ENCODE data around the gene KCNMB2. TPM values are rescaled to one million over a fixed set of nuclear protein-coding genes. Genes with fewer than 3 reads are reported as not detected.

KCNMB2 gene
- total RNA-seq, 3 donors from 2014 or later: 0.19 to 1.3 TPM; not detected in 1

DNA sequence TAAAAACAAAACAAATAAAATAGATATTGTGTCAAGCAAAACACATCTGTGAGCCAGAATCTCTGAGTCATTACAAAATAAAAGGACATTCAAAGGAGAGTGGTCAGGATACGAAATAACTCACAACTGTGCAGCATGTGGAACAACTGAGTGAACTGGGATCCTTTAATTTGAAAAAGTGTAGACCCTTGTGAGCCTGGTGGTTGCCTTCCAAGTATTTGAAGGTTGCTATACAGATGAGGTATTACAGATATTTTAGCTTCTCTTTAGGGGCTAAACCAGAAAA, 26.7 kb downstream of the KCNMB2 start:
- no peaks in the 10 kb centered on the region for H3K9me3 ChIP-seq
- H3K4me3 ChIP-seq: no peak overlapping the region
- no peaks in the 10 kb centered on the region for H3K36me3 ChIP-seq (ENCODE audit: low read depth)
- H3K4me1 ChIP-seq (ENCODE audit: low read depth): no peaks in the 10 kb centered on the region
- TF ChIP-seq, protein P1, sequence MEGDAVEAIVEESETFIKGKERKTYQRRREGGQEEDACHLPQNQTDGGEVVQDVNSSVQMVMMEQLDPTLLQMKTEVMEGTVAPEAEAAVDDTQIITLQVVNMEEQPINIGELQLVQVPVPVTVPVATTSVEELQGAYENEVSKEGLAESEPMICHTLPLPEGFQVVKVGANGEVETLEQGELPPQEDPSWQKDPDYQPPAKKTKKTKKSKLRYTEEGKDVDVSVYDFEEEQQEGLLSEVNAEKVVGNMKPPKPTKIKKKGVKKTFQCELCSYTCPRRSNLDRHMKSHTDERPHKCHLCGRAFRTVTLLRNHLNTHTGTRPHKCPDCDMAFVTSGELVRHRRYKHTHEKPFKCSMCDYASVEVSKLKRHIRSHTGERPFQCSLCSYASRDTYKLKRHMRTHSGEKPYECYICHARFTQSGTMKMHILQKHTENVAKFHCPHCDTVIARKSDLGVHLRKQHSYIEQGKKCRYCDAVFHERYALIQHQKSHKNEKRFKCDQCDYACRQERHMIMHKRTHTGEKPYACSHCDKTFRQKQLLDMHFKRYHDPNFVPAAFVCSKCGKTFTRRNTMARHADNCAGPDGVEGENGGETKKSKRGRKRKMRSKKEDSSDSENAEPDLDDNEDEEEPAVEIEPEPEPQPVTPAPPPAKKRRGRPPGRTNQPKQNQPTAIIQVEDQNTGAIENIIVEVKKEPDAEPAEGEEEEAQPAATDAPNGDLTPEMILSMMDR (IDR thresholded peaks at IDR 0.05): no peak
- DNase-seq (no peak), ATAC-seq (no peak)
- intact Hi-C loops (cut with DNase I, micrococcal nuclease): no loop called here

DNA sequence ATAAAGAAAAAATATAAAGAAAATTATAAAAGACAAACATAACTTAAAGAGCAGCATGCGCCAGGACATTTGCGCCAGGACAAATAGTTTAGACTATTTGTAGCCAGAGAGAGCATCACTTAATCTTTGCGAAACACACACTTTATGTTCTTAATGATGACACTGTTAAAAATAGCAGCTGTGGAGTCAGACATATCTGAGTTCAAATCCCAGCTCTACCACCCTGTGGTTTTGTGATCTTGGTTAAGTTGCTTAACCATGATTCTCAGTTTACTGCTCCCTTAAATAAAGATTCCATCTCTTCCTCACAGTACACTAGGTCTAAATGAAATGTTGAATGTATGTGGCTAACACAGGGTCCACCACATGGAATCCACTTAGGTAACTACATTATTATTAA, 31.4 kb downstream of the KCNMB2 start:
- TF ChIP-seq, protein P1 (IDR thresholded peaks at IDR 0.05): no peak
- Histone ChIP-seq H3K4me3 (no peak overlapping the region), H3K4me1 (ENCODE audit: low read depth) (no peaks in the 10 kb centered on the region), H3K9me3 (no peaks in the 10 kb centered on the region), H3K36me3 (ENCODE audit: low read depth) (no peaks in the 10 kb centered on the region)
- ATAC-seq (no peak), DNase-seq (no peak)
- intact Hi-C loops (cut with DNase I, micrococcal nuclease): no loop called here

DNA sequence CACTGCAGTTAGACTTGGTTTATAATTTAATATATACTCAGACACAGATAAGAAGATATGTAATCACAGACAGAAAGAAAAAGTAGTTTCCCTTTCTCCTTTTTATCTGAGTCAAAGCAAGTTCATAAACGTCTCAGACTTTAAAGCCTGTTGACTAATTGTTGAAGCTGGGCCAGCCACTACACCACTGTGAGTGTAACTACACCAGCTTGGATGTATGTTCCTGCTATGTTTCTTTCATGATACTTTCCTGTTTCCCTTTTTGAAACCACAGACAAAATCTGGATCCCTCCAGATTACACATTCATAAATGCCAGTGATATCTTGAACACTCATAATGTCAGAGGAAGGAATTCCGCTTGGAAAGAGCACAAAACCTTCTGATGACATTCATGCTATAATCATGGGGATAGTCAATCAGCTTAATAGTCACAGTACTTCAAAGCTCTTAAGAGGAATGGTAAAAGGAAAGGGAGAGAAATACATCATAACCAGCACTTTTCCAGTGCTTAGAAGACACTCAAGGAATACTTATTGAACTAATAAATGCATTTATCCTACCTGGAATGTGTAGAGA, 32.0 kb downstream of the KCNMB2 start:
- no peak for ATAC-seq
- intact Hi-C loops (cut with DNase I, micrococcal nuclease): no loop called here
- Histone ChIP-seq H3K4me1 (ENCODE audit: low read depth) (no peaks in the 10 kb centered on the region), H3K4me3 (no peak overlapping the region), H3K9me3 (no peaks in the 10 kb centered on the region), H3K36me3 (ENCODE audit: low read depth) (no peaks in the 10 kb centered on the region)
- no peak for DNase-seq
- TF ChIP-seq, protein P1 (IDR thresholded peaks at IDR 0.05): no peak

DNA sequence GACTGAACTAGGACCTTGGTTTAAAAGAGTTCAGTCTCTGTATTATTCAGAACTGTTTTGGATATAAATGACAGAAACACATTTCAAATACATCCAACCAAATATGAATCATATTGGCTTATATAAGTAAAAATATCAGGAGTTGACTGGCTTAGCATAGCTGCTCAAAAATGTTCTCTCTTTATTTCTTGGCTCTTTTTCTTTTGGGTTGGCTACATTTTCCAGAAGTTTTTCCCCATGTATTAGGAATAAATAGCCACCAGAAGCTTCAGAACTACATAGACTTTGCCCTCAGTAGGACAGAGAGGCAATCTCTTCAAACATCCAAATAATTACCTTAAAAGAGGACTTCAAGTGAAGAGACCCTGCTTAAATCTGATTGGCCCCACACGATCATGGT, 32.7 kb downstream of the KCNMB2 start:
- intact Hi-C loops (cut with DNase I, micrococcal nuclease): no loop called here
- DNase-seq: no peak
- Histone ChIP-seq H3K36me3 (ENCODE audit: low read depth) (no peaks in the 10 kb centered on the region), H3K4me3 (no peak overlapping the region), H3K9me3 (no peaks in the 10 kb centered on the region), H3K4me1 (ENCODE audit: low read depth) (no peaks in the 10 kb centered on the region)
- TF ChIP-seq, protein P1 (IDR thresholded peaks at IDR 0.05): no peak
- no peak for ATAC-seq

- TF ChIP-seq, protein P1 (IDR thresholded peaks at IDR 0.05): no peak
- no peaks in the 10 kb centered on the region for H3K36me3 ChIP-seq (ENCODE audit: low read depth)
- no peaks in the 10 kb centered on the region for H3K4me1 ChIP-seq (ENCODE audit: low read depth)
- ATAC-seq (no peak), DNase-seq (no peak)
- no peak overlapping the region for H3K4me3 ChIP-seq
- no peaks in the 10 kb centered on the region for H3K9me3 ChIP-seq
- intact Hi-C loops (cut with DNase I, micrococcal nuclease): no loop called here
Measured at GRCh38 chr3:178569826-178570225, 33.6 kb downstream of the KCNMB2 start.

DNA sequence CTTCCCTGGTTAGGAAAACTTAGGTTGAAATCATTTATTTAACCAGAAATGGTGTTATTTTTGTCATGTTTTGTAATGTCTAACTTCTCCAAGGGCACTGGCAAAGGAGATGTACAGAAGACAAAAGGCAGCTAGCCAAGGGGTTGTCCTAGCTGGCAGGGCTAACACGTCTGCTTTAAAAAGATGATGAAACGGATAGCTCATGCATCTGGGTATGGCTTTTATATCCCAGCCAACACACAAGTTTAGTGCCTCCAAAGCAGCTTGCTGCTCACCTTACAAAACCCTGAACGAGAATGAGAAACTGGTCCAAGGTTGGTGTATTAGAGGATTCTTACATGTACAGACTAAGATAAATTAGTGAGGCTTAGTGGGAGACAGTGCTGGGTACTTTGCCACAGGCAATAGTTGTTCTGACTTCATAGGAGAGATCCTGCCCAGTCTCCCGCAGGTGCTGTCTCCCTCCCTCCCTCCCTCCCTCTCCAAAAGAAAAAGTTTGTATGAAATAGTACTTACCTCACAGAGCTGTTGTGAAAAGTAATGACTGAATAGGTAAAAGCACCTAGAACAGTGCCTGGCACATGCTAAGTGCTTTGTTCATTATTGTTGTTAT, 47.8 kb downstream of the KCNMB2 start:
- intact Hi-C loops (cut with DNase I, micrococcal nuclease): no loop called here
- no peak for ATAC-seq

More for the DNA sequence above, 47.8 kb downstream of the KCNMB2 start:
- H3K4me1 ChIP-seq (ENCODE audit: low read depth): no peaks in the 10 kb centered on the region
- no peak for DNase-seq
- H3K4me3 ChIP-seq: no peak overlapping the region
- TF ChIP-seq, protein P1 (IDR thresholded peaks at IDR 0.05): no peak
- H3K9me3 ChIP-seq: no peaks in the 10 kb centered on the region
- no peaks in the 10 kb centered on the region for H3K36me3 ChIP-seq (ENCODE audit: low read depth)
